HG03571 (cell line): Measurements from ENCODE around the gene EPHA5.

ENCODE experiments used
- ATAC-seq: cut with Tn5 transposase; IDR thresholded peaks from one replicate; pipeline ENCODE4 v1.9.1; 2021; ENCODE audit not compliant: unreplicated experiment

The EPHA5 gene

GRCh38 chr4:65670331-65671031 is at the start of gene EPHA5:
TSS of gene EPHA5 (minus strand) at chr4:65670489. CDS start at chr4:65669742, 747 bp downstream.
- no peak for ATAC-seq

GRCh38 chr4:65719635-65720034 is 49.3 kb upstream of the EPHA5 start:
- ATAC-seq: no peak

GRCh38 chr4:65698631-65699030 is 28.3 kb upstream of the EPHA5 start:
- no peak for ATAC-seq

- no peak for ATAC-seq
Measured at GRCh38 chr4:65696436-65696835, 26.1 kb upstream of the EPHA5 start.

GRCh38 chr4:65671372-65671771 is 1.1 kb upstream of the EPHA5 start:
- no peak for ATAC-seq

GRCh38 chr4:65670020-65670330 is 314 bp downstream of the EPHA5 start:
- no peak for ATAC-seq

GRCh38 chr4:65669111-65670019 is 924 bp downstream of the EPHA5 start:
- no peak for ATAC-seq

GRCh38 chr4:65668201-65669089 is 1.8 kb downstream of the EPHA5 start:
- no peak for ATAC-seq

- no peak for ATAC-seq
Measured at GRCh38 chr4:65667506-65668041, 2.7 kb downstream of the EPHA5 start.

GRCh38 chr4:65665771-65666523 is 4.3 kb downstream of the EPHA5 start:
- ATAC-seq: no peak

GRCh38 chr4:65661471-65661870 is 8.8 kb downstream of the EPHA5 start:
- ATAC-seq: no peak

- ATAC-seq: no peak
Measured at GRCh38 chr4:65658117-65658516, 12.2 kb downstream of the EPHA5 start.

- ATAC-seq: no peak
Measured at GRCh38 chr4:65656008-65656407, 14.3 kb downstream of the EPHA5 start.

- ATAC-seq: no peak
Measured at GRCh38 chr4:65654976-65655375, 15.3 kb downstream of the EPHA5 start.

- no peak for ATAC-seq
Measured at GRCh38 chr4:65653740-65654361, 16.4 kb downstream of the EPHA5 start.

- ATAC-seq: no peak
Measured at GRCh38 chr4:65651751-65652150, 18.5 kb downstream of the EPHA5 start.

GRCh38 chr4:65651031-65651430 is 19.3 kb downstream of the EPHA5 start:
- no peak for ATAC-seq

- ATAC-seq: no peak
Measured at GRCh38 chr4:65646136-65646535, 24.2 kb downstream of the EPHA5 start.

- ATAC-seq: no peak
Measured at GRCh38 chr4:65645185-65645584, 25.1 kb downstream of the EPHA5 start.
